GM08714 (cell line): ENCODE measurements around the gene NPBWR2.

Experiments used
- H3K4me3 ChIP-seq: fragments of 200-500 bp; sonication (Bioruptor generic); 2 replicates; pipeline ENCODE4 v1.5.1; 2014; ENCODE audit warnings: mild to moderate bottlenecking, low read length, inconsistent platforms
- ZNF274 ChIP-seq: IDR thresholded peaks from 2 replicates; pipeline ENCODE4 v1.6.1; 2012; ENCODE audit warnings: mild to moderate bottlenecking, low read depth, low read length

NPBWR2 gene

DNA sequence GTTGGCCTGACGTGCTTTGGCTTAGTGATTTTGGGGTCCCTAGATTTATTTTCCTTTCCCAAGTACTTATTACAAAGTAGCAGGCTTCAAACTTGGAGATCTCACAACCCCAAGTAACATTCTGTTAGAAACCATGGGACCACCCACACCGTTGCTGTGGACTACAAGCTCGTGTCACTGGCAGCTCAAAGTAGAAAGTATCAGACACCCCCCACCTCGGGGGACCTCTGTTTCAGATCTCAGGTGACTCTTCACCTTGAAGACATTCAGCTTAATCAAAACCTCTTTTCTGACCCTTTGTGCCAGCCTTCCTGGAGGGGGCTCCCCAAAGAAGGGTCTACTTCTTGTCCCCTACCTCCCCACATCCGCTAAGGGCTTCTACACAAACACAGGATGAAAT lies 41.2 kb upstream of the NPBWR2 start:
- no peak for TF ChIP-seq ZNF274
- H3K4me3 ChIP-seq = no peak overlapping the region

DNA sequence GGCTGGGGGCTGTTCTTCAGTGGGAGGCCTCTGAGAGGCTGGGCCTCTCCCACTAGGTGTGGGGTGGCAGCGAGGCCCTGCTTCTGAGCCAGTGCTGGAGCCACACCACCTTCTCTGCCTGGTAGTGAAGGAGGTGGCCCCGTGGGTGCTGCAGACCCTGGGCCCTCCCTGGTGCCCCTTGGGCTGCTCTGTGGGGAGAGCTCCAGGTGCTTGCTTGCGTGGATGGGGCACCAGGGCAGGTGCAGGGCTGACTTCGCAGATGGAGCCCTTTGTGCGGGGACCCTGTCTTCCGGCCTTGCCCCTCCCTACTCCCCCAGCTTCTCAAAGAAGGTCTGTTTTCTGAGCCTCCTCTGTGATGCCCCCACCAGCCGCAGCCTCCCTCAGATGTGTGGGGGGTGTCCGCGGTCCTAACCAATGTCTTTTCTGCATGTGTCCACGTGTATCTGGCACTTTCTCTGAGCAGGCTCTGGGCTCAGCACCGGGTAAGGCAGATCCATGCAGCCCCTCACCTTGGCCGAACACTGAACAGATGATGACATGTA lies 39.6 kb upstream of the NPBWR2 start:
- H3K4me3 ChIP-seq = no peak overlapping the region

DNA sequence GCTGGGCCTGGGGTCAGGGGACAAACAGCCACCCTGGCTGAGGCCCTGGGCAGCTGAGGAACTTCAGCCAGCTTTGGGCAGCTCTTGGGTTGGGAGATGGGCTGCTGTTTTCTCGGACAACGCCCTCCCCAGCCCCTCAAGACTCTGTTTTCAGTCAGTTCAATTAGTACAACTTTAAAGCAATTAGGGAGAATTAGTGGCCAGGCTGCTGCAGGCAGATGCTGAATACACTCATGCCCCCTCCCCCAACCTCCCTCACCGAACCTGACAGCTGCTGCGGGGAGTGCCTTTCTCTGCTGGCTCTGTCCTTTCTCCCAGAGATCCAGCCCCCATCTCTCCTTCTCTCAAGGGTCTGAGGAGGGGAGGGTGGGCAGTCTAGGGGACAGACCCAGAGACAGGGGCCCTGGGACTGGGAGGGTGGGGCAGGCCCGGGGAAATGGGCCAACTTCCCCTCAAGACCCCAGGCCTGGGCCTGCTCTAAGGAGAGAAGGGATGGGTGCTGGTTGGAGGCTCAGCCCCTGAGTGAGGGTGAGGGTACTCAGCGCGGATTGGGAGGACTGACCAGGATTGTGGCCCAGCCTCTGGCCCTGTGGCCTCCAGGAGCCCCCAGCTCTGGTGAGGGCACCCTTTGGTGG lies 39.1 kb upstream of the NPBWR2 start:
- no peak for TF ChIP-seq ZNF274
- no peak overlapping the region for H3K4me3 ChIP-seq

More for the DNA sequence above, 39.6 kb upstream of the NPBWR2 start:
- TF ChIP-seq ZNF274 = no peak

DNA sequence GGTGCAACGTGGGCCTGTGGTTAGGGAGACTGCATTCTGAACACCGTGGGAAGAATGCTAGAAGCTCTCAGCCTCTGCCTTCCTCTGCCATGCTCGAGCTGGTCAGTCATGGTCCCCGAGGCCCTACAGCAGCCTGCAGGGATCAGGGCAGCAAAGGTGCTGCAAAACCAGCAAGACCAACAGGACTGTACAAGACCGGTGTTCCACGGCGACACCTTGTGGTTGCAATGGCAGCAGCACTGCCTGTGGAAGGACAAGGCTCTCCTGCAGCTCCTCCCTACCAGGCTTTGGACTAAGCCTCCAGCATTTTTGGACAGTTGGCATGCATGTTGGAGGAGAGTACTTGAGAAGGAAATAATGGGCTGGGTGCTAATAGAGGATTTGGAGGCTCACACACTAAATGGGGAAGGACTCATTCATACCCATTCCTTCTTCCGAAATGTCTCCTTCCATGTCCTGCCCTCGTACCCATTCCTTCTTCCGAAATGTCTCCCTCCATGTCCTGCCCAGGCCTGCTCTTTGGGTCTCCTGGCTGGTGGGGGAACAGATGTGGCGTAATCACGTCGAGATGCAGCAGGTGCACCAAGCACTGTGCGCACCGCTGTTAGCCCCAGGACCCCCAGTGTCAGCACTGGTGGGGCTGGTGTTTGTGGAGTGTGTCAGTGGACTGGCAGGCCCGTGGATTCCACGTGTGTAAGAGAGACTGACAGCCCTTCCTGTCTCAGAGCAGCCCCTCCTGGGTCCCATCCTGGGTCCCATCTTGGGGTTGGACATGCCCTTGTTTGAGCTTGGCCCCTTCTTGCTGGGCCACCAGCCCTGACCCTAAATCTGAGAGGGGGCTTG lies 38.3 kb upstream of the NPBWR2 start:
- no peak overlapping the region for H3K4me3 ChIP-seq
- TF ChIP-seq ZNF274 = no peak

DNA sequence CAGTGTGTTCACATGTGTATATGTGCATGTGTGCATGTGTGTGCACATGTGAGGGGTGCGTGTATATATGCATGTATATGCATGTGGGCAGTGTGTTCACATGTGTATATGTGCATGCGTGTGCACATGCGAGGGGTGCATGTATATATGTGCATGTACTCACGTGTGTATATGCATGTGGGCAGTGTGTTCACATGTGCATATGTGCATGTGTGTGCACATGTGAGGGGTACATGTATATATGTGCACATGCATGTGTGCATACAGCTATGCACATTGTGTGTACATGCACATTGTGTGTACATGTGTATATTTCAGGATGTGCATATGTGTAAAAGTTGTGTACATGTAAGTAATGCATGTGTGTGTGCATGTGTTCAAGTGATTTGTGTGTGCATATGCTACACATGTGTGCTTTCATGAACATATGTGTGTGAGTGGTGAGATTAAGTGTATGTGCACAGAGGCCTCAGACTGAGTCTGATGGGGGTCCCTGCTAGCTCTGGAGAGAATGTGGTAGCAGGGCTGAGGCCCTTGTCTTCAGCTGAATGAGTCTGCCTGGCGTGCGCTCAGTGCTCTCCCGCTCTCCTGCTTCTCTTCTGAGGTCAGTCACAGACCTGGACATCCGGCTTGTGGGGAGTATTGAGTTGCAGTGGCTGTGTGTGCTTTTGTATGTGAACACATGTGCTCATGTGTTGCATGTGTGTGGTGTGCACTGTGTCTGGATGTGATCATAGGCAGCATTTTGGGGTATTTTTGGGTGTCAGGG lies 37.0 kb upstream of the NPBWR2 start:
- TF ChIP-seq ZNF274 = no peak

DNA sequence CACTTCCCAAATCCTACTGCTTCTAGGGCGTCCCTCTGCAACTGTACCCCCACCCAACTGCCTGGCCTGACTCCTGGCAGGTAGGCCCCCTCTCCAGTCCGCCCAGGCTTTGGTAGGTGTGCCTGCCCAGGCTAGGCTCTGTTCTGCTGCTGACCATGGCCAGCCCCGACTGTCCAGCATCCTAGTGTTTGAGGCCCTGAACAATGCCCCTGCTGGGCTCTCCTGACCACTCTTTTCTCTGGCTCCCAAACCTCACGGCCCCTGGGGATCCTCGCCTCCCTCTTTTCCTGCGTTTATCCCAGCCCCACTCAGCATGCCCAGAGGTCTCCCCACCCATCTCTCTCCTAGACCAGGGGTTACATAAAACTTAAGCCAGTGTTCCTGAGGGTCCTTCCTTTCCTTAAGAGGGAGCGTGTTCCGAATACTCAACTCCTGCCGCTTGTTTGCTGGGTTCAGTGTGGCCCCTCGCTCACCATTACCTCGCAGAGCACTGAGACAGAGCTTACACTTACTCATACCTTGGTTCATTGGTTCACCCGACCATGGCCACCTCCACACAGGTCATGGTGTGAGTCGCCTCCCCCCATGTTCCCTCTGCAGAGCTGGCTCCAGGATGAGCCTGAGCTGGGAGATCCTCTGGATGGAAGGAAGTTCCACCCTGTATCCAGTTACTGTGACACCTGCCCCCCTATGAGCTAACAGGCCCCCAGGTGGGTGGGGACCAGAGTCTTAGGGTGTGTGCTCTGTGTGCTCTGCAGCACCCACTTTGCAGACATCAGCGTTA lies 35.8 kb upstream of the NPBWR2 start:
- TF ChIP-seq ZNF274 = no peak
- H3K4me3 ChIP-seq = no peak overlapping the region

More for the DNA sequence above, 37.0 kb upstream of the NPBWR2 start:
- no peak overlapping the region for H3K4me3 ChIP-seq

DNA sequence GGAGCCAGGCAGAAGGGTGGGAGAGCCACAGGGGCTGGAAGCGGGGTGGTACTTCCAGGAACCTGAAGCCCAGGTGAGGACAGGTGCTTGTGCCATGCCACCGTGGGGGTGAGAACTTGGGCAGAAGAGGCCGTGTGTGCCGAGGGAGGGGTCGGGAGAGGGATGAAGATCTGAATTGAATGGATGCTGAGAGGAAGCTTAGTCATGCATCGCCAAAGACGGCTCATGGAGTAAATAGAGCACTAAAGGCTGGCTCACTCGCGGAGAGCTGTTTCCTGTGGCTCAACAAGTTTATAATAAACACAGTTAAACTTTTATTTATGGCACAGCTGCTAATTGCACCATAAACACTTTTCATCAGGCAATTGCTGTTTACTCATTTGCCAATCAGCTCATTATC lies 35.2 kb upstream of the NPBWR2 start:
- no peak for TF ChIP-seq ZNF274
- H3K4me3 ChIP-seq = no peak overlapping the region

DNA sequence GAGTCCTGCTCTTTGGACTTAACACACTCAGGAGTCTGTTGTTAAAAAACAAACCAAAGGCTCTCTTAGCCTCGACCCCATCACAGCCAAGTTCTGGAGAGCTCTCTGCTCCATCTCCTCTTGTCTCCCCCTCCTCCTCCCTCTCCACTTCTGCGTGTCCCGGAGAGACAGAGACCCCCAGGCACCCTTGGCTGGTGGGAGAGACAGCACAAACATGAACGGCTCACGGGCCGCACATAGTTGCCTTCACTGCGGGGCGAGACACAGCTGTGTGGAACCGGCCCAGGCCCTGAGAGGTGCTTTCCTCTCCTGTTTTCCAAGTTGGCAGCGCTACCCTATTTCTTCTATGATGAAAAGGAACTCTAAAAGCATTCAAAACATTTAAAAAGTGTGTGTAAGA lies 33.6 kb upstream of the NPBWR2 start:
- TF ChIP-seq ZNF274 = no peak
- H3K4me3 ChIP-seq = no peak overlapping the region

DNA sequence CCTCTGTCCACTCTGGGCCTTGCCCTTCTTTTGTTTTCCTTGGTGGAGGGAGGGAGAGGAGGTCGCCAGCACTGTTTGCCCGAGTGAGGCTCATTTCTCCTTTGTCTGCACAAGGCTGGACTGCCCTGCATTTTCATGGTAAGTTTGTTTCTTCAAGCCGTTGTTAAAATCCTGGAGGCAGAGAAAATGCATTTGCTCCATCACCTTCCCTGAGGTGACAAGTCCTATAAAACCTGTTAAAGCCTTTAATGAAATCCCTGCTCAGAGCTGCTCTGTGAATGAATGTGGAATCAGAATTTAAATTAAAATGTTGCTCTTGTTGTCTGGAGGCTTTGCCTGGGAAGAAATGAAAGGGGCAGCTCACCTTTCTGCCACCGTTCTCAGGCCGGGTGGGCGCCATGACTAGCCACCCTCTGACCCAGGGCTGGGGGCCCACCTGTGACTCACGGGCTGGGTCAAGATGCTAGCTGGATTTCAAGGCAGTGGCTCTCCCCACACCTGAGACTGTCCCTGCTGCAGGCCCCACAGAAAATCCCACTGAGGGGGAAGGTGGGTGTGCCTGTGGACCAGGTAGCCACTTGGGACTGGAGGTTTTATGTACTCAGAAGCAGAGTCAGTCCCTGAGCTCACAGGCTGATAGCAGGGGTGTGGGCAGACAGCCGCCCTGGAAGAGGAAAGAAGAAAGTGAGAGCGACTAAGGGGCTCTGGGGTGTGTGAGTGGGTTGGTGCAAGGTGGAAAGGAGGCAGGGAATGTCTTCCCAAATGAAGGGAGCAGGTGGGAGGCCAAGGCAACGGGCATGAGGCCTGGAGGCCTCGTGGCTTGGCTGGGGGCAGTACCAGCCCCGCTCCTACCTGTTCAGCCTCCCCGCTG lies 32.9 kb upstream of the NPBWR2 start:
- no peak for TF ChIP-seq ZNF274
- H3K4me3 ChIP-seq = no peak overlapping the region

DNA sequence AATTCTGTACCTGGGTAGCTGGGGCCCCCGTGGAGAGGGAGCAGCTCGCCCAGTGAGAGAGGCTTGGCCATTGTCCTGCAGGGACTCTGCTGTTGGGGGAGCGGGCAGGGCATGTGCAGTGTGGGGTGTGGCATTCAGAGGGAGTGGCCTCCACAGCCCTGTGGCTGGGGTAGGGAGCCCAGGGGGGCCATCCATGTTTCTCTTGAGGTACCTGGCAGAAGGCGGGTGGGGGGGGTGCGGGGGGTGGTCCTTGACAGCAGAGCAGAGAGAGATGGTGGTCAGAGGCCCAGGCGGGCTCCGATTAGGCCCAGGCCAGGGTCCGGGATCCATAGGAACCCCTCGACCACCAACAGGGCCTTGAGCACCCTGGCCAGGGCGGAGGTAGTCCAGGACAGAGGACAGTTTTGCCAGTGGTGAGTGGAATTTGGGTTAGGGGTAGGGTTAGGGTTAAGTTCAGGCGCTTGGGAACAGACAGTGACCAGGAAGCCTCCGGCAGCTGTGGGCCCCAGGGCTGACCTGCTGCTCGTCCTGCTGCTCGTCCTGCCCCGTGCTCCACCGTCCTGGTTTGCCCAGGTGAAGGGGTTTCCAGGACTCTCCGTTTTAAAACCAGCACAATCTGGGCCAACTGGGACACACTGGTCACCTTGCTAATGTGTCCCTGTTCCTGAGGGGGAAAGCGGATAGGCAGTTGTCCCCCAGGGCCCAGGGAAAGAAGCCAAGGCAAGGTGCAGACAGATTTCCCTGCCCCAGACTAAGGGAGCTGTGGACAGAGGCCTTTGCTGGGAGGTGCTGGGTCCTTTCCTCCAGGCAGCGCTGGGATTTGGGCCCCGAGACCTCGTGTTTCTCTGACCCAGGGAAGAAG lies 32.1 kb upstream of the NPBWR2 start:
- no peak overlapping the region for H3K4me3 ChIP-seq

DNA sequence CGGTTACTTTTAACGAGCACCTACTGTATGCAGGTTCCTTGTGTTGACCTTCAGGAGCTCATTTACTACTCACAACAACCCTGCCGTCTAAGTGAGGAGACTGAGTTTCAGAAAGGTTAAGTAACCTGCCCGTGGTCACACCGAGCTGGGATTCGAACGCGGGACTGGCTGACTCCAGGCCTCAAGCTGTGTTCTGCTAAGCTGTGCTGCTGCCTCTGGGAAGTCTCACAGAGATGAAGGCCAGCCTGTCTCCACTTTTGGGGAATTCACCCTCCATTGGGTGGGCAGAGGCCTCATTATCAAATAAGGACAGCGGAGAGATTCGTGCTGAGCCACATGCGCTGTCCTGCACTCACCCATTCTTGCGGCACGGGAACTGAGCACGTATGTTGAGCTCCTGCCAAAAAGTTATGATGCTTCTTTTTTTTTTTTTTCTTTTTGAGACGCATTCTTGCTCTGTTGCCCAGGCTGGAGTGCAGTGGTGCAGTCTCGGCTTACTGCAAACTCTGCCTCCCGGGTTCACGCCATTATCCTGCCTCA lies 31.0 kb upstream of the NPBWR2 start:
- no peak overlapping the region for H3K4me3 ChIP-seq
- TF ChIP-seq ZNF274 = no peak

More for the DNA sequence above, 32.1 kb upstream of the NPBWR2 start:
- no peak for TF ChIP-seq ZNF274

DNA sequence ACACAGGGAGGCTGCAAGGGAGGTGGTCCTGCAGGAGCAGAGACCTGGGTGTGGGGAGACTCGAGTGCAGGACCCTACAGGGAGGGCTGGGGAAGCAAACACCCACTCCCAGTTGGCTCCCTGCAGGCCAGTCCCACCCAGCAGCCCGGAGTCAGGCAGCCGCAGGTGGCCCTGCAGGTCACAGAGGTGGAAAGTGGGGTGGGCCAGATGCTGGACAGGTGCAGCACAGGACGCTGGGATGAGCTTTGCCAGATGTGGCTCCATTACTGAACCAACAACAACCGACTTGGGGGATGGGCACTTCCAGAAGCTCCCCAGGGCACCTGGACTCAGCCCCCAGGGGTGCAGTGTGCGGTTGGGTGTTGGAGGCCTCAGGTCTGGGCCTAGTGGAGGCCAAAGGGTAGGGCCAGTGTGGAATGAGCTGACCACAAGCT lies 30.2 kb upstream of the NPBWR2 start:
- TF ChIP-seq ZNF274 = no peak
- H3K4me3 ChIP-seq = no peak overlapping the region
